Measurements from ENCODE around the gene ATP5F1E. TPM values are rescaled to one million over a fixed set of nuclear protein-coding genes. Genes with fewer than 3 reads are reported as not detected.

ATP5F1E gene
- total and polyA plus RNA-seq, 2 donors = 82.1 to 124 TPM

DNA sequence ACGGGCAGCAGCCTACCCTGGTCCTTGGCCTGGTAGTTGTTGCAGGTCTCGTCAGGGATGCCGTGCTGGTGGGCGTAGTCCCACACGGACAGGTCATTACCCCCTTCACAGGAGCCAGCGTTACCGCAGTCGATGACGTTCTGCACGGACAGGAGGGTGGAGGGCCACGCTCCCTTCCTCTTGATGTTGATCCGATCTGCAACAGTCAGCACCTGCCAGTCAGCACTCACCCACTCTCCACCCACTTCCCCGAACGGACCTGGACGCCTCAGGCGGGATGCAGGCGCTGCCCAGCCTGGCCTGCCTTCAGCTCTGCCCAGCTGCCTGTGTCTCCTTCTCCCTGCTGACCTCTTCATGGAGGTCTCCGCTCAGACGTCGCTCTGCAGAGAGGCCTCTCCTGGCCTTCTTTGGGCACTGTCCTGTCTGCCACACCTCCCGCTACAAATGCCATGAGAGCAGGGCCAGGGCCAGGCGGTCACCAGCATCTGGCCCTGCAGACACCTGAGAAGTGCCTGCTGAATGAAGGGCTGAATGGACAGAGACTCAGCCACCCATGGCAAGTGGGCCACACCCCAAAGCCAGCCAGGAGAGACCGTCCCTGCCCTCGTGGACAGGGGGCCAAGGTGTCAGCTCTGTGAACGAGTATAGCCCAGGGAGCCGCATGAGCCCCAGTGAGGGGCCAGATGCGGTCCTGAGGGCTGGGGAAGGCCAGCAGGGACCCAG, 30.5 kb downstream of the ATP5F1E start:
- WGBS = 96% methylated on average over 27 of the region's 27 CpGs
- peaks cover 7 to 10% of the 10 kb centered on the region in 2 donors for H3K36me3 ChIP-seq (ENCODE audit: control insufficient read depth in 2 of 2, insufficient read depth in 2 of 2, low read length in 1 of 2)
- H3K27ac ChIP-seq (ENCODE audit: low read depth in 1 of 2, low read length in 1 of 2) = no peak overlapping the region
- peaks cover 14 to 20% of the 10 kb centered on the region in 2 donors for H3K4me1 ChIP-seq (ENCODE audit: control insufficient read depth in 2 of 2, insufficient read depth in 2 of 2, low read length in 2 of 2)
- DNase-seq (ENCODE audit: low read depth in 6 of 9, low spot score in 9 of 9) = no peak
- no peaks in the 10 kb centered on the region for H3K9me3 ChIP-seq (ENCODE audit: control insufficient read depth in 2 of 2, insufficient read depth in 1 of 2, low read length in 1 of 2)
- H3K27me3 ChIP-seq (ENCODE audit: control insufficient read depth in 2 of 2, insufficient read depth in 1 of 2, low read length in 1 of 2) = peaks cover 7 to 35% of the 10 kb centered on the region in 2 donors
- no peak overlapping the region for H3K4me3 ChIP-seq (ENCODE audit: low read length in 2 of 2)

DNA sequence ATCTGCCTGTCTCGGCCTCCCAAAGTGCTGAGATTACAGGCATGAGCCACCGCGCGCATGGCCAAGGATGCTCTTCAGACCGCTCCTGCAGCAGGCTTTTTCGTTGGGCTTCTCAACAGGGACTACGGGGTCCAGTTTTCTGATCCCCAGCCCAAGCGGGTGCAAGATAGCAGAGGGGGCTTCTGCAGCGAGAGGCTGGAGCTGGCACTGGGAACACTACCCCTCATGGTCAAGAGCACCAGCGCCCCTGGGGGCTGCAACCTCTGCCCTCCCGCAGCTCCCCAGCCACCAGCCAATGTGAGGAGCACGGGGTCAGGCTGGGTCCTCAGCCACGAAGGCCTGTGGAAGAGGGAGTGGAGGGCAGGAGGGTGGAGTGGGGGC, 31.1 kb downstream of the ATP5F1E start:
- H3K4me1 ChIP-seq (ENCODE audit: control insufficient read depth in 2 of 2, insufficient read depth in 2 of 2, low read length in 2 of 2) = peaks cover 10 to 17% of the 10 kb centered on the region in 2 donors
- no peak overlapping the region for H3K4me3 ChIP-seq (ENCODE audit: low read length in 2 of 2)
- DNase-seq (ENCODE audit: low read depth in 6 of 9, low spot score in 9 of 9) = no peak
- no peak overlapping the region for H3K27ac ChIP-seq (ENCODE audit: low read depth in 1 of 2, low read length in 1 of 2)
- 93% methylated on average over 13 of the region's 13 CpGs for WGBS
- peaks cover 12 to 15% of the 10 kb centered on the region in 2 donors for H3K36me3 ChIP-seq (ENCODE audit: control insufficient read depth in 2 of 2, insufficient read depth in 2 of 2, low read length in 1 of 2)
- peaks cover 2 to 29% of the 10 kb centered on the region in 2 donors for H3K27me3 ChIP-seq (ENCODE audit: control insufficient read depth in 2 of 2, insufficient read depth in 1 of 2, low read length in 1 of 2)
- H3K9me3 ChIP-seq (ENCODE audit: control insufficient read depth in 2 of 2, insufficient read depth in 1 of 2, low read length in 1 of 2) = no peaks in the 10 kb centered on the region

DNA sequence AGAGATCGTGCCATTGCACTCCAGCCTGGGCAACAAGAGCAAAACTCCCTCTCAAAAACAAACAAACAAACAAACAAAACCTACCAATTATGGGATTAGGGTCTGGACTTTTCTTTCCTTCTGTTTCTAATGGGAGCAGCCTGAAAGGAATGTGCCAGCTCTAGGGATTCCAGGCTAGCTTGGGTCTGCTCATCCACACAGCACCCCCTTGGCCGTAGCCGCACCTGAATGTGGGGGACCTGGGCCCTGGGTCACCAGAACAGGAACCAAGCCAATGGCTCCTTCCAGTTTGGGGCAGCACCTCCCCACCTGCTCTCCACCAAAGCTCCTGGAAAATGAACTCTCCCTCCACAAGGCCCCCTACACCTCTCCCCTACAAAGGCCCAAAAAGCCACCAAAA, 31.8 kb downstream of the ATP5F1E start:
- Histone ChIP-seq H3K27ac (ENCODE audit: low read depth in 1 of 2, low read length in 1 of 2) (no peak overlapping the region), H3K9me3 (ENCODE audit: control insufficient read depth in 2 of 2, insufficient read depth in 1 of 2, low read length in 1 of 2) (no peaks in the 10 kb centered on the region), H3K4me1 (ENCODE audit: control insufficient read depth in 2 of 2, insufficient read depth in 2 of 2, low read length in 2 of 2) (peaks cover 9 to 14% of the 10 kb centered on the region in 2 donors), H3K27me3 (ENCODE audit: control insufficient read depth in 2 of 2, insufficient read depth in 1 of 2, low read length in 1 of 2) (peaks cover 0 to 22% of the 10 kb centered on the region in 2 donors), H3K36me3 (ENCODE audit: control insufficient read depth in 2 of 2, insufficient read depth in 2 of 2, low read length in 1 of 2) (peaks cover 18 to 22% of the 10 kb centered on the region in 2 donors), H3K4me3 (ENCODE audit: low read length in 2 of 2) (no peak overlapping the region)
- no peak for DNase-seq (ENCODE audit: low read depth in 6 of 9, low spot score in 9 of 9)
- WGBS = 65% methylated on average over 3 of the region's 3 CpGs

DNA sequence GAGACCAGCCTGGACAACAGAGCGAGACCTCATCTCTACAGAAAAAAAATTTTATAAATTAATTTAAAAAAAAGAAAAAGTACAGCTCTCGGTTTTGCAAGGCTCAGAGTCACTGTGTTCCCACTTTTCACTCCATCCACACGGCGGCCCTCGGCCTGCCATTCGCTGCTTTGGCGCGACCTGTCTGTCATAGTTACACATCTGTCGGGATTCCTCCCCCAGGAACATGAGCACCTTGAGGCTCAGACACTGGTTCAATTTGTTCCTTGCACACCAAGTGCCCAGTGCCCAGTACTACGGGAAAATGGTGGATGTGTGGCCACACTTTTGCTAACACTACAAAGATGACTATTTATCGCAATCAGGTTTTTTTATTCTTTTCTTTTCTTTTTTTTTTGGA, 33.5 kb downstream of the ATP5F1E start:
- DNase-seq (ENCODE audit: low read depth in 6 of 9, low spot score in 9 of 9) = no peak
- peaks cover 0 to 5% of the 10 kb centered on the region in 2 donors for H3K27me3 ChIP-seq (ENCODE audit: control insufficient read depth in 2 of 2, insufficient read depth in 1 of 2, low read length in 1 of 2)
- H3K4me3 ChIP-seq (ENCODE audit: low read length in 2 of 2) = no peak overlapping the region
- WGBS = 94% methylated on average over 11 of the region's 11 CpGs
- H3K4me1 ChIP-seq (ENCODE audit: control insufficient read depth in 2 of 2, insufficient read depth in 2 of 2, low read length in 2 of 2) = no peaks in the 10 kb centered on the region
- no peaks in the 10 kb centered on the region for H3K9me3 ChIP-seq (ENCODE audit: control insufficient read depth in 2 of 2, insufficient read depth in 1 of 2, low read length in 1 of 2)
- H3K36me3 ChIP-seq (ENCODE audit: control insufficient read depth in 2 of 2, insufficient read depth in 2 of 2, low read length in 1 of 2) = peaks cover 32 to 35% of the 10 kb centered on the region in 2 donors
- H3K27ac ChIP-seq (ENCODE audit: low read depth in 1 of 2, low read length in 1 of 2) = no peak overlapping the region

DNA sequence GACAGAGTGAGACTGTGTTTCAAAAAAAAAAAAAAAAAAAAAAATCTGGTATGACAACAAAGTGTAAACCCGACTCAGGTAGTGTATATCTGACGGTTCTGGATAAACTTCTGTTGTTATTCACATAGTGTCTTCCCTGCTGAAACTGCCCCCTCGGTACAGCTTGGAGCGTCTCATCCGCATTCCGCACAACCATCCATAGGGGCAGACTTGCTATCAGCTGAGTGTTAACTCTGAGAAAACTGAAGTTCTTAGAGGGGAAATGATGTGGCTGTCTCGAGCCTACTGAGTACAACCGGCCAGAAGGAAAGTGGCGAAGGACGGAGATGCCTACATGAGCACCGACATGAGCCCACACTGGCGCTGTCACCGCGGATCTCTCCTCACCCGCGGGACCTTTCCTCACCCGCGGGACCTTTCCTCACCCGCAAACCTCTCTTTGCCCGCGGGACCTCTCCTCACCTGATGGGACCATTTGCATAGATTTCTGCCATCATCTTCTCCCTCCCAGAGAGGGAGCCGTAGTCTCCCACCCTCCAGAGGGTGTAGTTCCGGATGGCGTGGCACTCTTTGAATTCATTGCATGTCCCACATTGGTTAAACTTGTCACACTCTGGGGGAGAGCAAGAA, 34.9 kb downstream of the ATP5F1E start:
- DNase-seq (ENCODE audit: low read depth in 6 of 9, low spot score in 9 of 9) = no peak
- H3K36me3 ChIP-seq (ENCODE audit: control insufficient read depth in 2 of 2, insufficient read depth in 2 of 2, low read length in 1 of 2) = peaks cover 45 to 49% of the 10 kb centered on the region in 2 donors
- H3K4me1 ChIP-seq (ENCODE audit: control insufficient read depth in 2 of 2, insufficient read depth in 2 of 2, low read length in 2 of 2) = no peaks in the 10 kb centered on the region
- no peak overlapping the region for H3K27ac ChIP-seq (ENCODE audit: low read depth in 1 of 2, low read length in 1 of 2)
- 98% methylated on average over 24 of the region's 24 CpGs for WGBS
- no peaks in the 10 kb centered on the region for H3K27me3 ChIP-seq (ENCODE audit: control insufficient read depth in 2 of 2, insufficient read depth in 1 of 2, low read length in 1 of 2)
- no peaks in the 10 kb centered on the region for H3K9me3 ChIP-seq (ENCODE audit: control insufficient read depth in 2 of 2, insufficient read depth in 1 of 2, low read length in 1 of 2)
- no peak overlapping the region for H3K4me3 ChIP-seq (ENCODE audit: low read length in 2 of 2)

DNA sequence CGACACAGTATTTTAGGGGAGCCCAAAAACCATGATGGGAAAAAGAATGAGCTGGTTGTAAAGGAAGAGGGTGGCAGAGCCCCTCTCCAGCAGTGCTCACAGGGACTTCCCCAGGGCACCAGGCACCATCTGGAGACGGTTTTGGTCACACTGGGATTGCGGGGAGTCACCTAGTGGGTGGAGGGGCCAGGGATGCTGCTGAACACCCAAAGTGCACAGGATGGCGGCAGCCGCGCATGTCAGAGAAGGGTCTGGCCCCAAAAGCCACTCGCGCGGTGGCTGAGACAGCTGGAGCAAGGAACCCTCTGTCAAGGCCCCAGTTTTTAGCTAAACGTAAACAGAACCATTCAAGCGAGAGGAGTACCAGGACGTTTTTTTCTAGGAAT, 35.9 kb downstream of the ATP5F1E start:
- WGBS = 96% methylated on average over 12 of the region's 12 CpGs
- no peak overlapping the region for H3K4me3 ChIP-seq (ENCODE audit: low read length in 2 of 2)
- DNase-seq (ENCODE audit: low read depth in 6 of 9, low spot score in 9 of 9) = no peak
- H3K27me3 ChIP-seq (ENCODE audit: control insufficient read depth in 2 of 2, insufficient read depth in 1 of 2, low read length in 1 of 2) = no peaks in the 10 kb centered on the region
- no peaks in the 10 kb centered on the region for H3K9me3 ChIP-seq (ENCODE audit: control insufficient read depth in 2 of 2, insufficient read depth in 1 of 2, low read length in 1 of 2)
- H3K27ac ChIP-seq (ENCODE audit: low read depth in 1 of 2, low read length in 1 of 2) = peak overlapping the region in 1 of 2 donors; percentile 21
- no peaks in the 10 kb centered on the region for H3K4me1 ChIP-seq (ENCODE audit: control insufficient read depth in 2 of 2, insufficient read depth in 2 of 2, low read length in 2 of 2)
- H3K36me3 ChIP-seq (ENCODE audit: control insufficient read depth in 2 of 2, insufficient read depth in 2 of 2, low read length in 1 of 2) = peaks cover 51 to 60% of the 10 kb centered on the region in 2 donors

DNA sequence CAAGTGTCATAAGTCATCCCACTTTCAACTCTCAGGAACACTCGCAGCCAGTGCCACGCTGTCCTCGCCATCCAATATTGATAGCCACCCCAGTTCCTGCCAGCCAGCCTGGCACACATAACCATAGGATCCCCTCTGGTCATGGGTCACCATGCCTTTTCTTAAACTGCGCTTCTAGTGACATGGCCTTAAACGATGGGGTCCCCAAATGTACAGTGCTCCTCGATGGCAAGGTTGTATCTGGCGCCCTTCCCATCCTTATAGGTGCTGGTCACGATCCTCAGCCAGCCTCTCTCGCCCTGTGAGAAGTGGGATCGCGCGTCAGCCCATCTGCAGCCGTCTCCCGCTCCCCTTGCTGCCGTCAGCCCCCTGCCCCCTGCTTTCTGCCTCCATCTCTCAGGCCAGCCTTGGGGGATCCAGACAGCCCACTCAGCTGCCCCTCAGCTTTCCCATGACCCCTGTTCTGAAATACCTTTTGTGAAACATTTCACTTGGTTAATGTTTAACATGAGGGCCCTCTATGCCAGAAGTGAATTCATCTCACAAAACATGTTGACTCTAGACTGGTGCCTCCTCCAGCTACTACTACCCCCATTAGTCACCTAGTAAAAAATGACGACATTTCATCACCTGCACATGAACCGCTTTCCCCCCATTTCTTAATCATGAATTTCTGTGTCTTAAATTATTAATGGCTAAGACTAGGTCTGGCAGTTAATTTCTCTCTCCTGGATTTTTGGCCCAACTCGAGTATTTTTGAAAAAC, 36.5 kb downstream of the ATP5F1E start:
- Histone ChIP-seq H3K9me3 (ENCODE audit: control insufficient read depth in 2 of 2, insufficient read depth in 1 of 2, low read length in 1 of 2) (no peaks in the 10 kb centered on the region), H3K4me1 (ENCODE audit: control insufficient read depth in 2 of 2, insufficient read depth in 2 of 2, low read length in 2 of 2) (no peaks in the 10 kb centered on the region), H3K27me3 (ENCODE audit: control insufficient read depth in 2 of 2, insufficient read depth in 1 of 2, low read length in 1 of 2) (no peaks in the 10 kb centered on the region), H3K36me3 (ENCODE audit: control insufficient read depth in 2 of 2, insufficient read depth in 2 of 2, low read length in 1 of 2) (peaks cover 57 to 65% of the 10 kb centered on the region in 2 donors), H3K27ac (ENCODE audit: low read depth in 1 of 2, low read length in 1 of 2) (no peak overlapping the region), H3K4me3 (ENCODE audit: low read length in 2 of 2) (no peak overlapping the region)
- WGBS = 94% methylated on average over 18 of the region's 18 CpGs
- no peak for DNase-seq (ENCODE audit: low read depth in 6 of 9, low spot score in 9 of 9)

DNA sequence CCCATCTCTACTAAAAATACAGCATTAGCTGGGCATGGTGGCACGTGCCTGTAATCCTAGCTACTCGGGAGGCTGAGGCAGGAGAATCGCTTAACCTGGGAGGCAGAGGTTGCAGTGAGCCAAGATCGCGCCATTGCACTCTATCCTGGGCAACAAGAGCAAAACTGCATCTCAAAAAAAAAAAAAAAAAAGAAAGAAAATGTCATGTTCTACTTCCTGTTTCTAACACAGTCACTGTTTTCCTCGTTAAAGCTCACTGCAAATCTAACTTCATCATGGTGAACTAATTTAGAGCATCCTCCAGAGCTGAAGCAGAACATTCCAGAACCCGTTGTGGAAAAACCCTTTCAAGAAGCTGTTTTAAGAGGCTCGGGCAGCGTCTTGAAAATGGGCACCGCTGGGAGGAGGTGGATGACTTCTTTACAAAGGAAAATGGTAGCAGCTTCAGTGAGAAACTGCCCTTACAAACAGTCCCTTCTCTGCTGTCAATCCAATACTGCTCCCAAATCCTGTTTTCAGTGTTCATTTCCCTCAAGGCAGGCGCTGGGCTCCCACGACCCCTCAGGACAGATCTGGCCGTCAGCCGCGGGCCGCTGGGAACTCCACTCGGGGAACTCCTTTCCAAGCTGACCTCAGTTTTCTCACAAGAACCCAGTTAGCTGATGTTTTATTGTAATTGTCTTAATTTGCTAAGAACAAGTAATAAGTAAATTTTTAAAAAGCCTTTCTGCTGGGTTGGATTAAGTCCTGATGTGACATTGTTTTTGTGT, 37.6 kb downstream of the ATP5F1E start:
- WGBS = 92% methylated on average over 17 of the region's 17 CpGs
- DNase-seq (ENCODE audit: low read depth in 6 of 9, low spot score in 9 of 9) = no peak
- H3K27ac ChIP-seq (ENCODE audit: low read depth in 1 of 2, low read length in 1 of 2) = no peak overlapping the region

More for the DNA sequence above, 37.6 kb downstream of the ATP5F1E start:
- H3K4me3 ChIP-seq (ENCODE audit: low read length in 2 of 2) = no peak overlapping the region
- no peaks in the 10 kb centered on the region for H3K4me1 ChIP-seq (ENCODE audit: control insufficient read depth in 2 of 2, insufficient read depth in 2 of 2, low read length in 2 of 2)
- no peaks in the 10 kb centered on the region for H3K9me3 ChIP-seq (ENCODE audit: control insufficient read depth in 2 of 2, insufficient read depth in 1 of 2, low read length in 1 of 2)
- H3K27me3 ChIP-seq (ENCODE audit: control insufficient read depth in 2 of 2, insufficient read depth in 1 of 2, low read length in 1 of 2) = no peaks in the 10 kb centered on the region
- peaks cover 65 to 75% of the 10 kb centered on the region in 2 donors for H3K36me3 ChIP-seq (ENCODE audit: control insufficient read depth in 2 of 2, insufficient read depth in 2 of 2, low read length in 1 of 2)

All from thymus (tissue), 11 donors.